ENCODE data around the gene NEUROD1. TPM values are rescaled to one million over a fixed set of nuclear protein-coding genes. Genes with fewer than 3 reads are reported as not detected.
A peak's percentile ranks its signal among the peaks of the same experiment; 100 is the strongest.
"Not testable (repeated sequence)": the region's sequence is repeated elsewhere in the genome, so short reads cannot be mapped to it uniquely, and the experiment has no call there.

Gene NEUROD1
- total RNA-seq, 2 experiments from 2014 or later: not detected

DNA sequence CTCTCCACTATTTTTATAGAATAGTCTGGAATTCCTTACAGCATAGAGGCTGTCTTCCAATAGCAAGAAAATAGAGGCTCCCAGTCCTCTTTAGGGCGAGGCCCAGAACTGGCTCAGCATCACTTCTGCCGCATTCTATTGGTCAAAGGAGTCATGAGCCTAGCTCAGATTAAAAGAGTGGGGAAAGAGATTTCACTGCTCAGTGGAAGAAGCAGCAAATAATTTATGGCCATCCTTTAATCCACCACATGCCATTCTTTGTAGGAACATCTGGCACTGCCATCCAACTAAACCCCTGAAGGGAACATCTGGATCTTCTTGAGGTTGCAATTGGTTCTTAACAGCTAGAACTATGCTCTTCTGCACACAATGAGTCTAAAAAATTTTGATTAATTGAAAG is 43.4 kb upstream of the NEUROD1 start:
- CTCF ChIA-PET (ENCODE audit: unreplicated experiment): interaction anchor here (1.1 kb wide), 1 partner anchor 9 kb away, joined by 3 read pairs; no protein-coding TSS in a partner anchor
- no peak overlapping the region for H3K27ac ChIP-seq (ENCODE audit: low read depth, low read length, poor library complexity, severe bottlenecking)
- H3K36me3 ChIP-seq (ENCODE audit: insufficient read depth, low read length): no peaks in the 10 kb centered on the region
- no peak overlapping the region for H3K4me3 ChIP-seq (ENCODE audit: low read depth, low read length, poor library complexity, severe bottlenecking)
- no TSS peak for BruUV-seq (replicated peaks)
- TF ChIP-seq, protein P1, sequence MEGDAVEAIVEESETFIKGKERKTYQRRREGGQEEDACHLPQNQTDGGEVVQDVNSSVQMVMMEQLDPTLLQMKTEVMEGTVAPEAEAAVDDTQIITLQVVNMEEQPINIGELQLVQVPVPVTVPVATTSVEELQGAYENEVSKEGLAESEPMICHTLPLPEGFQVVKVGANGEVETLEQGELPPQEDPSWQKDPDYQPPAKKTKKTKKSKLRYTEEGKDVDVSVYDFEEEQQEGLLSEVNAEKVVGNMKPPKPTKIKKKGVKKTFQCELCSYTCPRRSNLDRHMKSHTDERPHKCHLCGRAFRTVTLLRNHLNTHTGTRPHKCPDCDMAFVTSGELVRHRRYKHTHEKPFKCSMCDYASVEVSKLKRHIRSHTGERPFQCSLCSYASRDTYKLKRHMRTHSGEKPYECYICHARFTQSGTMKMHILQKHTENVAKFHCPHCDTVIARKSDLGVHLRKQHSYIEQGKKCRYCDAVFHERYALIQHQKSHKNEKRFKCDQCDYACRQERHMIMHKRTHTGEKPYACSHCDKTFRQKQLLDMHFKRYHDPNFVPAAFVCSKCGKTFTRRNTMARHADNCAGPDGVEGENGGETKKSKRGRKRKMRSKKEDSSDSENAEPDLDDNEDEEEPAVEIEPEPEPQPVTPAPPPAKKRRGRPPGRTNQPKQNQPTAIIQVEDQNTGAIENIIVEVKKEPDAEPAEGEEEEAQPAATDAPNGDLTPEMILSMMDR (conservative IDR thresholded peaks at IDR 0.05; ENCODE audit: low read length): no peak
- no peak for TF ChIP-seq EZH2phosphoT487 (IDR thresholded peaks at IDR 0.05; ENCODE audit: borderline replicate concordance, low read depth, low read length)
- intact Hi-C loops (cut with micrococcal nuclease; ENCODE audit: unreplicated experiment): no loop called here
- H3K4me1 ChIP-seq (ENCODE audit: insufficient read depth, low read length, poor library complexity, severe bottlenecking): no peaks in the 10 kb centered on the region
- DNase-seq (ENCODE audit: low spot score): no peak
- H4K20me1 ChIP-seq (ENCODE audit: insufficient read depth, low read length): no peaks in the 10 kb centered on the region
- H3K4me2 ChIP-seq (ENCODE audit: low read length): no peak overlapping the region
- POLR2A ChIA-PET: interaction anchor here (0.6 to 0.7 kb wide), 3 partner anchors 9 to 244 kb away, joined by 3 to 4 read pairs (median 4); no protein-coding TSS in a partner anchor
- H3K9me3 ChIP-seq (ENCODE audit: low read length): no peaks in the 10 kb centered on the region
- H2AFZ ChIP-seq (ENCODE audit: low read length): no peak overlapping the region
- no peaks in the 10 kb centered on the region for H3K79me2 ChIP-seq (ENCODE audit: insufficient read depth, low read depth, low read length)
- H3K9me2 ChIP-seq (ENCODE audit: insufficient read depth, low read length): no peaks in the 10 kb centered on the region

DNA sequence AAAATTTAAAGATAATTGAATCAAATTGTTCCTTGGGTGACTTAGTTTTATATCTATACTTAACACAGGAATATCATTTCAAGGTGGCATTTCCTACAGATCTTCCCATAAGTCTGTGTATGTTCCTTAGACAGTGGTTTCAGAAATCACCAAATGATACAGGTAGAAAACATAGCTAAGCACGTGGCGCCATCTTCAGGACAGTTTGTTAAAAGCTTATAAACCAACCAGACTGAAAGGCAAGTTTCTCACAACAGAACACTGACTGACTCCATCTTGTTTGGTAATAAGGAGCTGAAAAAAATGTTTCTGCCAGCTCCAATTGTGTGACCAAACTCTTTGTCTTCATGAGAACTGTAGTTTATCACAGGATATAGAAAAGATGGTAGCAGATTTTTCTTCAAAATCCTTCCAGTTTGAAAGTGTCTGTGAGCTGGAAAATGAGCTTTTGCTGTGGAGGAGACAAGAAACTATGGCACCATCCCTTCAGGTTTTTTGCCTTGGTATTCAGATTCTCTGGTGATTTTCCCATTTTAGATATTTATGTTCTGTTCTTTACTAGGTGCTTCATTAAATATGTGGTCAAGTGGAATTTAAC is 34.8 kb upstream of the NEUROD1 start:
- H3K27ac ChIP-seq (ENCODE audit: low read depth, low read length, poor library complexity, severe bottlenecking): no peak overlapping the region
- TF ChIP-seq, protein P1 (conservative IDR thresholded peaks at IDR 0.05; ENCODE audit: low read length): peak; percentile 92
- TF ChIP-seq EZH2phosphoT487 (IDR thresholded peaks at IDR 0.05; ENCODE audit: borderline replicate concordance, low read depth, low read length): no peak
- no peaks in the 10 kb centered on the region for H3K9me2 ChIP-seq (ENCODE audit: insufficient read depth, low read length)
- no peak overlapping the region; the same call in 1 of the 2 replicates for H2AFZ ChIP-seq (ENCODE audit: low read length)
- POLR2A ChIA-PET: interaction anchor here (0.6 to 2.0 kb wide), 6 partner anchors 8 to 417 kb away, joined by 3 to 9 read pairs (median 4); no protein-coding TSS in a partner anchor
- intact Hi-C loops (cut with micrococcal nuclease; ENCODE audit: unreplicated experiment): loop anchor here (1.0 to 5.0 kb wide), 5 partner anchors 142 to 638 kb away; no protein-coding TSS in a partner anchor
- H3K4me3 ChIP-seq (ENCODE audit: low read depth, low read length, poor library complexity, severe bottlenecking): no peak overlapping the region
- no peaks in the 10 kb centered on the region for H4K20me1 ChIP-seq (ENCODE audit: insufficient read depth, low read length)
- H3K4me2 ChIP-seq (ENCODE audit: low read length): no peak overlapping the region
- CTCF ChIA-PET (ENCODE audit: unreplicated experiment): interaction anchor here (0.7 to 1.2 kb wide), 7 partner anchors 9 to 611 kb away, joined by 3 to 6 read pairs (median 4); no protein-coding TSS in a partner anchor
- no peaks in the 10 kb centered on the region for H3K36me3 ChIP-seq (ENCODE audit: insufficient read depth, low read length)
- DNase-seq (ENCODE audit: low spot score): peak; percentile 78
- no peaks in the 10 kb centered on the region for H3K79me2 ChIP-seq (ENCODE audit: insufficient read depth, low read depth, low read length)
- BruUV-seq (replicated peaks): no TSS peak
- no peaks in the 10 kb centered on the region for H3K4me1 ChIP-seq (ENCODE audit: insufficient read depth, low read length, poor library complexity, severe bottlenecking)
- no peaks in the 10 kb centered on the region for H3K9me3 ChIP-seq (ENCODE audit: low read length)

DNA sequence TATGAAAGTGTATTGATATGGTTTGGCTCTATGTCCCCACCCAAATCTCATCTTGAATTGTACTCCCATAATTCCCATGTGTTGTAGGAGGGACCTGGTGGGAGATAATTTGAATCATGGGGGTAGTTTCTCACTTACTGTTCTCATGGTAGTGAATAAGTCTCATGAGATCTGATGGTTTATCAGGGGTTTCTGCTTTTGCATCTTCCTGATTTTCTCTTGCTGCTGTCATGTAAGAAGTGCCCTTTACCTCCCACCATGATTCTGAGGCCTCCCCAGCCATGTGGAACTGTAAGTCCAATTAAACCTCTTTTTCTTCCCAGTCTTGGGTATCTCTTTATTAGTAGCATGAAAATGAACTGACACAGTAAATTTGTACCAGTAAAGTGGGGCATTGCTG is 30.7 kb upstream of the NEUROD1 start:
- H3K4me1 ChIP-seq (ENCODE audit: insufficient read depth, low read length, poor library complexity, severe bottlenecking); H4K20me1 ChIP-seq (ENCODE audit: insufficient read depth, low read length); intact Hi-C loops (cut with micrococcal nuclease; ENCODE audit: unreplicated experiment); H3K9me2 ChIP-seq (ENCODE audit: insufficient read depth, low read length); CTCF ChIA-PET (ENCODE audit: unreplicated experiment); H3K36me3 ChIP-seq (ENCODE audit: insufficient read depth, low read length); H3K27ac ChIP-seq (ENCODE audit: low read depth, low read length, poor library complexity, severe bottlenecking); H3K4me3 ChIP-seq (ENCODE audit: low read depth, low read length, poor library complexity, severe bottlenecking); H2AFZ ChIP-seq (ENCODE audit: low read length); H3K79me2 ChIP-seq (ENCODE audit: insufficient read depth, low read depth, low read length); H3K4me2 ChIP-seq (ENCODE audit: low read length); DNase-seq (ENCODE audit: low spot score); H3K9me3 ChIP-seq (ENCODE audit: low read length); BruUV-seq (replicated peaks): not testable (repeated sequence)
- POLR2A ChIA-PET: interaction anchor here (1.2 kb wide), 1 partner anchor 12 kb away, joined by 3 read pairs; no protein-coding TSS in a partner anchor

DNA sequence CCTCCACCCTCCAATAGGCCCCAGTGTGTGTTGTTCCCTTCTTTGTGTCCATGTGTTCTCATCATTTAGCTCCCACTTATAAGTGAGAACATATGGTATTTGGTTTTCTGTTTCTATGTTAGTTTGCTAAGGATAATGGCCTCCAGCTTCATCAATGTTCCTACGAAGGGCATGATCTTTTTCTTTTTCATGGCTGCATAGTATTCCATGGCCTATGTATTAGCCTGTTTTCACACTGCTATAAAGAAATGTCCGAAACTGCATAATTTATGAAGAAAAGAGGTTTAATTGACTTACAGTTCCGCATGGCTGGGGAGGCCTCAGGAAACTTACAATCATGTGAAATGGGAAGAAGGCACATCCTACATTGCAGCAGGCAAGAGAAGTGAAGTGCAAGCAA is 22.2 kb upstream of the NEUROD1 start:
- H3K9me2 ChIP-seq (ENCODE audit: insufficient read depth, low read length); CTCF ChIA-PET (ENCODE audit: unreplicated experiment); BruUV-seq (replicated peaks); H3K27ac ChIP-seq (ENCODE audit: low read depth, low read length, poor library complexity, severe bottlenecking); intact Hi-C loops (cut with micrococcal nuclease; ENCODE audit: unreplicated experiment); H3K4me2 ChIP-seq (ENCODE audit: low read length); H3K4me3 ChIP-seq (ENCODE audit: low read depth, low read length, poor library complexity, severe bottlenecking); DNase-seq (ENCODE audit: low spot score); POLR2A ChIA-PET; H3K79me2 ChIP-seq (ENCODE audit: insufficient read depth, low read depth, low read length); H3K36me3 ChIP-seq (ENCODE audit: insufficient read depth, low read length); H2AFZ ChIP-seq (ENCODE audit: low read length); H4K20me1 ChIP-seq (ENCODE audit: insufficient read depth, low read length); H3K4me1 ChIP-seq (ENCODE audit: insufficient read depth, low read length, poor library complexity, severe bottlenecking): not testable (repeated sequence)
- H3K9me3 ChIP-seq (ENCODE audit: low read length): 0 out of 2 replicates have a peak, but pooled peaks cover 10% of the 10 kb centered on the region

All from OCI-LY7 (cell line).